Left kidney (tissue), 1 donor: ENCODE results near the gene ARSB. TPM values are rescaled to one million over a fixed set of nuclear protein-coding genes. Genes with fewer than 3 reads are reported as not detected.

Experiments
- polyA plus RNA-seq: library from polyadenylated mRNA; unstranded; fragments of 120-200 nt; gene quantifications from one replicate; pipeline ENCODE4 v1.2.1, GENCODE V29; 2013; ENCODE audit not compliant: insufficient read length

The ARSB gene
- polyA plus RNA-seq, 1 donor = 28.5 TPM

Other genes starting within 250 kb of the ARSB start
- 23.9 TPM for gene DMGDH, start 84.4 kb upstream of the ARSB start, polyA plus RNA-seq
- gene BHMT2, start 84.5 kb upstream of the ARSB start, polyA plus RNA-seq = 49.9 TPM
- 348 TPM for gene BHMT, start 126.5 kb upstream of the ARSB start, polyA plus RNA-seq